ENCODE results near the gene CCDC93. TPM values are rescaled to one million over a fixed set of nuclear protein-coding genes. Genes with fewer than 3 reads are reported as not detected.

CCDC93 gene
- total and polyA plus RNA-seq, 12 donors = 6.0 to 43.7 (median 29.4) TPM

GRCh38 chr2:117918608-117919007 lies 95.3 kb downstream of the CCDC93 start:
- Histone ChIP-seq H3K36me3 (peaks cover 0 to 93% (median 46%) of the 10 kb centered on the region in 9 donors), H3K4me3 (no peak overlapping the region), H3K27ac (no peak overlapping the region), H3K27me3 (no peaks in the 10 kb centered on the region), H3K4me1 (peaks cover 0 to 11% (median 0%) of the 10 kb centered on the region in 9 donors), H3K9me3 (no peaks in the 10 kb centered on the region)
- no peak for TF ChIP-seq CTCF (IDR thresholded peaks at IDR 0.05)
- DNase-seq = no peak
- intact Hi-C loops (cut with DNase I) = loop anchor here in 1 of 10 donors (10.0 kb wide), 1 partner anchor 84 kb away; no protein-coding TSS in a partner anchor
- ATAC-seq = no peak
- WGBS, 2 donors = 89 to 91% methylated on average over 7 of the region's 7 CpGs

GRCh38 chr2:117917223-117917917 lies 96.5 kb downstream of the CCDC93 start:
- peak in 6 of 8 donors; percentile 13 to 64 (median 36) for ATAC-seq
- Histone ChIP-seq H3K36me3 (peaks cover 0 to 81% (median 46%) of the 10 kb centered on the region in 9 donors), H3K27ac (no peak overlapping the region), H3K4me1 (peaks cover 0 to 11% (median 0%) of the 10 kb centered on the region in 9 donors), H3K27me3 (no peaks in the 10 kb centered on the region), H3K4me3 (no peak overlapping the region), H3K9me3 (peaks cover 0 to 11% (median 0%) of the 10 kb centered on the region in 11 donors)
- no peak for DNase-seq
- 88 to 89% methylated on average over 19 of the region's 19 CpGs for WGBS, 2 donors
- intact Hi-C loops (cut with DNase I) = loop anchor here in 1 of 10 donors (10.0 kb wide), 1 partner anchor 83 kb away; no protein-coding TSS in a partner anchor
- peak in 5 of 9 donors; percentile 11 to 50 (median 28) for TF ChIP-seq CTCF (IDR thresholded peaks at IDR 0.05)

- TF ChIP-seq CTCF (IDR thresholded peaks at IDR 0.05) = no peak
- Histone ChIP-seq H3K27me3 (no peaks in the 10 kb centered on the region), H3K36me3 (no peaks in the 10 kb centered on the region), H3K4me1 (no peaks in the 10 kb centered on the region), H3K4me3 (no peak overlapping the region), H3K27ac (no peak overlapping the region), H3K9me3 (peaks cover 0 to 33% (median 4%) of the 10 kb centered on the region in 11 donors)
- 85 to 89% methylated on average over 7 of the region's 7 CpGs for WGBS, 2 donors
- intact Hi-C loops (cut with DNase I) = no loop called here
- no peak for DNase-seq
- no peak for ATAC-seq
Measured at GRCh38 chr2:117902933-117903332, 110.9 kb downstream of the CCDC93 start.

- 77 to 83% methylated on average over 1 of the region's 1 CpG for WGBS, 2 donors
- no peak for TF ChIP-seq CTCF (IDR thresholded peaks at IDR 0.05)
- no peaks in the 10 kb centered on the region for H3K4me1 ChIP-seq
Measured at GRCh38 chr2:117888897-117889296, 125.0 kb downstream of the CCDC93 start.

More at GRCh38 chr2:117888897-117889296, 125.0 kb downstream of the CCDC93 start:
- Histone ChIP-seq H3K4me3 (no peak overlapping the region), H3K36me3 (no peaks in the 10 kb centered on the region), H3K27me3 (peaks cover 0 to 9% (median 0%) of the 10 kb centered on the region in 7 donors), H3K27ac (no peak overlapping the region), H3K9me3 (peaks cover 0 to 8% (median 3%) of the 10 kb centered on the region in 11 donors)
- intact Hi-C loops (cut with DNase I) = no loop called here
- no peak for ATAC-seq
- no peak for DNase-seq

Data from heart right ventricle (tissue), 16 donors.